ENCODE measurements around the gene SND1. TPM values are rescaled to one million over a fixed set of nuclear protein-coding genes. Genes with fewer than 3 reads are reported as not detected.

The SND1 gene
- total RNA-seq, 4 donors from 2014 or later = 64.3 to 77.0 (median 70.4) TPM

DNA sequence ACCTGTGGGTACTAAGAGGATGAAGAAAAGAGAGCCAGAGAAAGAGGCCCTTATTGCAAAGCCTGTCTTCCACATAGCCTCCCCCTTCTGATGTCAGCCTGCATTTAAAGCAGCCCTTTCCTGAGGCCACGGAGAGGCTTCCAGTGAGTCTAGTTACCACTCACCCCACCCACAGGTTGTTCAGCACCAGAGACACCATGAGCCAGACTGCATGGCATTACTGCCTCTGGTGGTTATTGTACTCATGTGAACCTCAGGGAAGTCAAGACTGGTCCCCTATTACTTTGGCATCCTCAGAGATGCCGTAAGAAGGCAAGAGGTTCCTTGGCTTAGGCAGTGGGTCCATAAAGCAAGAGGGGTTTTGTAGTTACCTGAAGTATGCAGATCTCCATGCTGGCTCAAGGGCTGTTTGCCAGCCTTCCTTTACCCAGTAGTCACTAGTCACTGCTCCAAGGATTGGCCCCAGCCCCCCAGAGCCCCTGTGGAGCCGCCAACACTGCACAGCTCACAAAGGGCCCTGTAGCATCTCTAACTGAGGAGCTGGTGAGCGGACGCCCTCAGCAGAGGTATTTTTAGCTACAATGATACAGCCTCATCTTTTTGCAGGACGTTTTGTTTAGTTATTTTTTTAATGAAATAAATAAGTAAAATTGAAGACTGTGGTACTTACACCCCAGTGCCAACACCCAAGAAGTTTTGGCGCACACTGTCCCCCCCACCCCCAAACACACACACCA lies 358.6 kb downstream of the SND1 start:
- intact Hi-C loops (cut with DNase I; ENCODE audit: low total_unique reads) (no loop called here), in situ Hi-C loops (cut with MboI; ENCODE audit: low pct_ligation_motif_present in 1 of 4, low pct_unique_long_range_greater_than_20kb in 1 of 4, low sequenced_read_pairs in 3 of 4) (no loop called here)
- WGBS, 2 donors (ENCODE audit: low coverage in 1 of 2) = 74 to 79% methylated on average over 5 to 7 of the region's 7 CpGs
- Histone ChIP-seq H3K4me1 (peaks cover 0 to 11% (median 0%) of the 10 kb centered on the region in 4 donors), H3K4me3 (no peak overlapping the region), H3K27me3 (no peaks in the 10 kb centered on the region), H3K27ac (peak overlapping the region in 1 of 4 donors; percentile 42), H3K9me3 (no peaks in the 10 kb centered on the region), H3K36me3 (no peaks in the 10 kb centered on the region)
- TF ChIP-seq POLR2A (IDR thresholded peaks at IDR 0.05) (no peak), POLR2AphosphoS5 (IDR thresholded peaks at IDR 0.05) (no peak), EP300 (IDR thresholded peaks at IDR 0.05; ENCODE audit: low read depth) (no peak)
- TF ChIP-seq, protein P1, sequence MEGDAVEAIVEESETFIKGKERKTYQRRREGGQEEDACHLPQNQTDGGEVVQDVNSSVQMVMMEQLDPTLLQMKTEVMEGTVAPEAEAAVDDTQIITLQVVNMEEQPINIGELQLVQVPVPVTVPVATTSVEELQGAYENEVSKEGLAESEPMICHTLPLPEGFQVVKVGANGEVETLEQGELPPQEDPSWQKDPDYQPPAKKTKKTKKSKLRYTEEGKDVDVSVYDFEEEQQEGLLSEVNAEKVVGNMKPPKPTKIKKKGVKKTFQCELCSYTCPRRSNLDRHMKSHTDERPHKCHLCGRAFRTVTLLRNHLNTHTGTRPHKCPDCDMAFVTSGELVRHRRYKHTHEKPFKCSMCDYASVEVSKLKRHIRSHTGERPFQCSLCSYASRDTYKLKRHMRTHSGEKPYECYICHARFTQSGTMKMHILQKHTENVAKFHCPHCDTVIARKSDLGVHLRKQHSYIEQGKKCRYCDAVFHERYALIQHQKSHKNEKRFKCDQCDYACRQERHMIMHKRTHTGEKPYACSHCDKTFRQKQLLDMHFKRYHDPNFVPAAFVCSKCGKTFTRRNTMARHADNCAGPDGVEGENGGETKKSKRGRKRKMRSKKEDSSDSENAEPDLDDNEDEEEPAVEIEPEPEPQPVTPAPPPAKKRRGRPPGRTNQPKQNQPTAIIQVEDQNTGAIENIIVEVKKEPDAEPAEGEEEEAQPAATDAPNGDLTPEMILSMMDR (IDR thresholded peaks at IDR 0.05) = no peak
- DNase-seq = no peak

DNA sequence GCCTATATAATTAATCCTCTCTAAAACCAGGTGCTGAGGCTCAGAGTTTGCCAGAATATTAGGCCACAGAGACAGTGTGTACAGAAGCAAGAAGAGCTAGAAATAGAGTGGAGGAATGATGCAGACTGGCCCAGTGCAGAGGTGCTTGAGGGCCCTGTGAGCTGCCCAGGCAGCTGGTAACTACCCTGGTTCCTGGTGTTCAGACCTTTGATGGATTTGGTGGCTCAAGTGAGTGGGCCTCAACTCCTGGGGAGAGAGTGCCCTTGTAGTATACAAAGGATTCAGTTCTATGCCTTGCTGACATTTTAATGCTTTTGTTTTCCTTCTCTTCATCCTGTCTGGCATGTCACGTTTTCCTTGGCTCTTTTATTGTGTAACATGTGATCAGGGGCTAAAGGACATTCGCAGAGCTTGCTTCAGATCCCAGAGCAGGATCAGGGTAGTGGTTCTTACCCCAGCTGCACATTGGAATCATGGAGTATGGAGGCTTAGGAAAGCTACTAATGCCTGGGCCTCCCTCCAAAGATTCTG lies 359.2 kb downstream of the SND1 start:
- no peaks in the 10 kb centered on the region for H3K27me3 ChIP-seq
- TF ChIP-seq POLR2A (IDR thresholded peaks at IDR 0.05) = no peak
- TF ChIP-seq, protein P1 (IDR thresholded peaks at IDR 0.05) = no peak
- no peak for TF ChIP-seq EP300 (IDR thresholded peaks at IDR 0.05; ENCODE audit: low read depth)
- no peak for TF ChIP-seq POLR2AphosphoS5 (IDR thresholded peaks at IDR 0.05)
- peak overlapping the region in 1 of 4 donors; percentile 42 for H3K27ac ChIP-seq
- WGBS, 2 donors (ENCODE audit: low coverage in 1 of 2) = 58 to 64% methylated on average over 2 of the region's 2 CpGs
- peaks cover 0 to 11% (median 0%) of the 10 kb centered on the region in 4 donors for H3K4me1 ChIP-seq
- H3K4me3 ChIP-seq = no peak overlapping the region
- no peaks in the 10 kb centered on the region for H3K9me3 ChIP-seq
- no peak for DNase-seq
- H3K36me3 ChIP-seq = no peaks in the 10 kb centered on the region
- in situ Hi-C loops (cut with MboI; ENCODE audit: low pct_ligation_motif_present in 1 of 4, low pct_unique_long_range_greater_than_20kb in 1 of 4, low sequenced_read_pairs in 3 of 4) = no loop called here
- intact Hi-C loops (cut with DNase I; ENCODE audit: low total_unique reads) = no loop called here

DNA sequence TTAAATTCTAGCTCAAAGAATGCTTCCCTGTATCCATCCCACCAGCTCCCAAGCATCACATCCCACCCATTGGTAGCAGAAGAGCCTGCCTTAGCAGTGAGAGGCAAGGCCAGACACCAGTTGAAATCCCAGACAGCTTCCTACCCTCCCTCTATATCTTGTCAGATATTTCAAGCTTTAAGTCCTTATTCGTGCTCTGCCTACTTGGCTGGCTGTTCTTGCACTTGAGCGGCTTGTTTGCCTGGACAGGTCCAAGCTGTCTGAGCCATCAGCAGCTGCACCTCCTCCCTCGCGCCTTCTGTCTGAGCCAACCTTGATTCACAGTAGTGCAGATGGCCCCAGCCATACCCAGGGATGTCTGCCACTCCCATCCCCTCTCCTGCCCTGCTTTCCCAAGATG lies 362.8 kb downstream of the SND1 start:
- intact Hi-C loops (cut with DNase I; ENCODE audit: low total_unique reads) = no loop called here
- Histone ChIP-seq H3K27me3 (no peaks in the 10 kb centered on the region), H3K4me1 (peaks cover 0 to 11% (median 0%) of the 10 kb centered on the region in 4 donors), H3K27ac (no peak overlapping the region), H3K4me3 (no peak overlapping the region), H3K36me3 (no peaks in the 10 kb centered on the region), H3K9me3 (no peaks in the 10 kb centered on the region)
- 94% methylated on average over 4 of the region's 4 CpGs; no CpG with 5 or more reads in 1 of the 2 donors for WGBS, 2 donors (ENCODE audit: low coverage in 1 of 2)
- TF ChIP-seq POLR2AphosphoS5 (IDR thresholded peaks at IDR 0.05) (no peak), POLR2A (IDR thresholded peaks at IDR 0.05) (no peak)
- TF ChIP-seq, protein P1 (IDR thresholded peaks at IDR 0.05) = no peak
- in situ Hi-C loops (cut with MboI; ENCODE audit: low pct_ligation_motif_present in 1 of 4, low pct_unique_long_range_greater_than_20kb in 1 of 4, low sequenced_read_pairs in 3 of 4) = no loop called here
- no peak for DNase-seq

DNA sequence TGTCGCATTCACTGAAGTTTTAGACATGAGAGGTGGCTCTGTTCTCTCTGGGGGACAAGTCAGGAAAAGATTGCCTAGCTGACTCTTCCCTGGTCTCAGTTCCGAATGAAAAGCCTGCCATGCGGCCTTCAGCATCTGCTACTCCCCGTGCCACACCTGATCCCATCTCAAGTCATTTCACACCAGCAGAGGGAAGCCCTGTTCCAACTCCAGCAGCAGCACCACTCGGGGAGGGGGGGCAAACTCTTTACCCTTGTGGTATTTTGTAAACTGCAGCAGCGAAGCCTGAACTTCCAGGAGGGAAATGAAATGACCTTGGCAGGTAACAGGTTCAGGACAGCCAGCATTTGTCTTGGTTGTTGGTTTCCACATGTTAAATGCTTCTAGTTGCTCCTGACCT lies 365.5 kb downstream of the SND1 start:
- Histone ChIP-seq H3K27me3 (no peaks in the 10 kb centered on the region), H3K9me3 (no peaks in the 10 kb centered on the region), H3K4me3 (no peak overlapping the region), H3K36me3 (no peaks in the 10 kb centered on the region), H3K4me1 (no peaks in the 10 kb centered on the region), H3K27ac (no peak overlapping the region)
- 84% methylated on average over 6 of the region's 6 CpGs; no CpG with 5 or more reads in 1 of the 2 donors for WGBS, 2 donors (ENCODE audit: low coverage in 1 of 2)
- no peak for DNase-seq
- in situ Hi-C loops (cut with MboI; ENCODE audit: low pct_ligation_motif_present in 1 of 4, low pct_unique_long_range_greater_than_20kb in 1 of 4, low sequenced_read_pairs in 3 of 4) = no loop called here
- intact Hi-C loops (cut with DNase I; ENCODE audit: low total_unique reads) = no loop called here
- TF ChIP-seq POLR2AphosphoS5 (IDR thresholded peaks at IDR 0.05) (no peak), POLR2A (IDR thresholded peaks at IDR 0.05) (no peak), EP300 (IDR thresholded peaks at IDR 0.05; ENCODE audit: low read depth) (no peak)
- TF ChIP-seq, protein P1 (IDR thresholded peaks at IDR 0.05) = no peak

Data from transverse colon (tissue), 4 donors.